Bladder microvascular endothelial cell (primary cell): Measurements from ENCODE around the gene COL21A1. TPM values are rescaled to one million over a fixed set of nuclear protein-coding genes. Genes with fewer than 3 reads are reported as not detected.

ENCODE experiments used
- total RNA-seq: library from RNA; depleted of rRNA; stranded (reverse); fragments of >200 nt; gene quantifications from 2 replicates; pipeline ENCODE4 v1.2.3, GENCODE V29; 2014

Gene COL21A1
- 0.06 and 0.16 TPM in 2 replicates for total RNA-seq

DNA sequence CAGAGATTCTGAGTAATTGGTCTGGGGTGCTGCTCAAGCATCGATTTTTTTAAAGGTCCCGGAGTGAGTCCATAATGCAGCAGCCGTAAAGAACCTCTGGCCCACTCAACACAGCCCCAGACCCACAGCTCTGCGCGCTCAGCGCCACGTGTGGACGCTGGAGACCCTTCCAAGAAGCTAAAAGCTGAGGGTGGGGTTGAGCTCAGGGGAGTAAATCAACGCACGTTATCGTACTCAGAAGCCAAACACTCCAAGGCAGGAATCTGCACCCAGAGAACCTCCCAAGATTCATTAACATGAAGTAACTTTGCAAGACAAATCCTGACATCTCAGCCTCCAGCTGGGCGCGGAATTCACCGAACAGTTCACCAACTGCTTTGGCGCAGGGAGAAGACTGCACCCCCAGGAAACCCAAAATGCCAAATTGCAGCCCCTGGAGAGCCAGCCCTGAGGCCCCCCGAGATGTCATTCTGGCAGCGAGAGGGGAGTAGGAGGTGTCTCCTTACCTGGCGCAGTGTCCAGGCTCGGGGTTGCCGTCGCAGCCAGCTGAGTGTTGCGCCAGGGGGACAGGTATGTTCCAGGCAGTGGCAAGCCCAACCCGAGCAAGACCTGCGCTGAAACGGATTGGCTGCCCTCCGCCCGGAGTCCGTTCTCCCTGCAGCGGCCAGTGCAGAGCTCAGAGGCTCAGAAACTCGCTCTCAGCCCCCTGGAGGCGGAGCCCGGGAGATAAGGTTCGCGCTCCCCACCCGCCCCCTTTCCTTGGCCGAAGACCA lies at the start of gene COL21A1:
COL21A1 (minus strand) TSS at position 700 of the 773 bp plus-strand sequence. CDS start 64,962 bp downstream, outside the sequence.

